Measurements from ENCODE around the gene LINC01488. TPM values are rescaled to one million over a fixed set of nuclear protein-coding genes. Genes with fewer than 3 reads are reported as not detected.

The LINC01488 gene
- polyA plus RNA-seq, 1 of the 3 experiments (the other 2 are of a cell fraction): not detected

DNA sequence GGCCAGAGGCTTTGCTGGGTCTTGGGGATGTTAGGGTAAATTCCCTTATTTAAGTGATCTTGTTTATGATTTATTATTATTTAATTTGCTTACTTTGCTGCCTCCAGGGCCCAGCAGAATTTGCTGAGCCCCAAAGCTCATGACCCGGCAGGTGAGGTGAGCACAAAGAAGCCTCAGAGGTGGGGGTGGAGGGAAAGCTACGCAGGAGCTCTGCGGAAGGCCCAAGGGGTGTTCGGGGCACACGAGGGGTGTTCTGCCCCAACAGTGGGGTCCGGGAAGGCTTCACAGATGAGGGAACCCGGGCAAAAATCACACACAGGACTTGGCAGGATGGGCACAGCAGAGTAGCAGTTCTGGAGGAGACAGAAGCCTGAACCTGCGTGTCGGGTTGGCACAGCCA lies 6.7 kb upstream of the LINC01488 start:
- no peak overlapping the region for H3K4me3 ChIP-seq (ENCODE audit: low read depth in 2 of 2, low read length in 1 of 2)
- H3K36me3 ChIP-seq (replicated peaks in 1 of 2; ENCODE audit: control insufficient read depth in 1 of 2, insufficient read depth in 2 of 2, low read length in 1 of 2): no peaks in the 10 kb centered on the region
- CTCF ChIA-PET: no interaction called here
- no peaks in the 10 kb centered on the region for H3K9me2 ChIP-seq
- no peaks in the 10 kb centered on the region for H3K9me3 ChIP-seq
- no peak for TF ChIP-seq EP300 (IDR thresholded peaks at IDR 0.05; ENCODE audit: borderline replicate concordance in 1 of 2, low read depth in 1 of 2, low read length in 1 of 2)
- TF ChIP-seq POLR2AphosphoS5 (IDR thresholded peaks at IDR 0.05; ENCODE audit: low read depth, low read length): no peak
- TF ChIP-seq, protein P1, sequence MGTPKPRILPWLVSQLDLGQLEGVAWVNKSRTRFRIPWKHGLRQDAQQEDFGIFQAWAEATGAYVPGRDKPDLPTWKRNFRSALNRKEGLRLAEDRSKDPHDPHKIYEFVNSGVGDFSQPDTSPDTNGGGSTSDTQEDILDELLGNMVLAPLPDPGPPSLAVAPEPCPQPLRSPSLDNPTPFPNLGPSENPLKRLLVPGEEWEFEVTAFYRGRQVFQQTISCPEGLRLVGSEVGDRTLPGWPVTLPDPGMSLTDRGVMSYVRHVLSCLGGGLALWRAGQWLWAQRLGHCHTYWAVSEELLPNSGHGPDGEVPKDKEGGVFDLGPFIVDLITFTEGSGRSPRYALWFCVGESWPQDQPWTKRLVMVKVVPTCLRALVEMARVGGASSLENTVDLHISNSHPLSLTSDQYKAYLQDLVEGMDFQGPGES (IDR thresholded peaks at IDR 0.05; ENCODE audit: low read depth, low read length): no peak
- no peak for TF ChIP-seq SIN3A (IDR thresholded peaks at IDR 0.05; ENCODE audit: borderline replicate concordance, low read depth, low read length)
- TF ChIP-seq, protein P2, sequence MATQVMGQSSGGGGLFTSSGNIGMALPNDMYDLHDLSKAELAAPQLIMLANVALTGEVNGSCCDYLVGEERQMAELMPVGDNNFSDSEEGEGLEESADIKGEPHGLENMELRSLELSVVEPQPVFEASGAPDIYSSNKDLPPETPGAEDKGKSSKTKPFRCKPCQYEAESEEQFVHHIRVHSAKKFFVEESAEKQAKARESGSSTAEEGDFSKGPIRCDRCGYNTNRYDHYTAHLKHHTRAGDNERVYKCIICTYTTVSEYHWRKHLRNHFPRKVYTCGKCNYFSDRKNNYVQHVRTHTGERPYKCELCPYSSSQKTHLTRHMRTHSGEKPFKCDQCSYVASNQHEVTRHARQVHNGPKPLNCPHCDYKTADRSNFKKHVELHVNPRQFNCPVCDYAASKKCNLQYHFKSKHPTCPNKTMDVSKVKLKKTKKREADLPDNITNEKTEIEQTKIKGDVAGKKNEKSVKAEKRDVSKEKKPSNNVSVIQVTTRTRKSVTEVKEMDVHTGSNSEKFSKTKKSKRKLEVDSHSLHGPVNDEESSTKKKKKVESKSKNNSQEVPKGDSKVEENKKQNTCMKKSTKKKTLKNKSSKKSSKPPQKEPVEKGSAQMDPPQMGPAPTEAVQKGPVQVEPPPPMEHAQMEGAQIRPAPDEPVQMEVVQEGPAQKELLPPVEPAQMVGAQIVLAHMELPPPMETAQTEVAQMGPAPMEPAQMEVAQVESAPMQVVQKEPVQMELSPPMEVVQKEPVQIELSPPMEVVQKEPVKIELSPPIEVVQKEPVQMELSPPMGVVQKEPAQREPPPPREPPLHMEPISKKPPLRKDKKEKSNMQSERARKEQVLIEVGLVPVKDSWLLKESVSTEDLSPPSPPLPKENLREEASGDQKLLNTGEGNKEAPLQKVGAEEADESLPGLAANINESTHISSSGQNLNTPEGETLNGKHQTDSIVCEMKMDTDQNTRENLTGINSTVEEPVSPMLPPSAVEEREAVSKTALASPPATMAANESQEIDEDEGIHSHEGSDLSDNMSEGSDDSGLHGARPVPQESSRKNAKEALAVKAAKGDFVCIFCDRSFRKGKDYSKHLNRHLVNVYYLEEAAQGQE (IDR thresholded peaks at IDR 0.05; ENCODE audit: low read depth, low read length): no peak
- TF ChIP-seq, protein P3, sequence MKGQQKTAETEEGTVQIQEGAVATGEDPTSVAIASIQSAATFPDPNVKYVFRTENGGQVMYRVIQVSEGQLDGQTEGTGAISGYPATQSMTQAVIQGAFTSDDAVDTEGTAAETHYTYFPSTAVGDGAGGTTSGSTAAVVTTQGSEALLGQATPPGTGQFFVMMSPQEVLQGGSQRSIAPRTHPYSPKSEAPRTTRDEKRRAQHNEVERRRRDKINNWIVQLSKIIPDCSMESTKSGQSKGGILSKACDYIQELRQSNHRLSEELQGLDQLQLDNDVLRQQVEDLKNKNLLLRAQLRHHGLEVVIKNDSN (IDR thresholded peaks at IDR 0.05; ENCODE audit: borderline replicate concordance, low read depth): no peak
- TF ChIP-seq TAF1 (IDR thresholded peaks at IDR 0.05; ENCODE audit: borderline replicate concordance, low read depth, low read length): no peak
- no peak for TF ChIP-seq TCF12 (IDR thresholded peaks at IDR 0.05)
- TF ChIP-seq, protein P4, sequence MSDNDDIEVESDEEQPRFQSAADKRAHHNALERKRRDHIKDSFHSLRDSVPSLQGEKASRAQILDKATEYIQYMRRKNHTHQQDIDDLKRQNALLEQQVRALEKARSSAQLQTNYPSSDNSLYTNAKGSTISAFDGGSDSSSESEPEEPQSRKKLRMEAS (IDR thresholded peaks at IDR 0.05; ENCODE audit: low read depth): no peak
- no peak for TF ChIP-seq FOSL2 (IDR thresholded peaks at IDR 0.05; ENCODE audit: borderline replicate concordance, low read depth)
- no peak for TF ChIP-seq ELF1 (IDR thresholded peaks at IDR 0.05)
- TF ChIP-seq TEAD4 (IDR thresholded peaks at IDR 0.05; ENCODE audit: borderline replicate concordance, insufficient read depth): no peak
- no peak for TF ChIP-seq NRF1 (IDR thresholded peaks at IDR 0.05; ENCODE audit: low read depth, low read length)
- no peak for TF ChIP-seq MEF2A (IDR thresholded peaks at IDR 0.05; ENCODE audit: borderline replicate concordance, low read depth)
- no peak for TF ChIP-seq EZH2phosphoT487 (IDR thresholded peaks at IDR 0.05; ENCODE audit: borderline replicate concordance, low read depth)
- H3K4me2 ChIP-seq: no peak overlapping the region
- no peaks in the 10 kb centered on the region for H3K27me3 ChIP-seq (ENCODE audit: insufficient read depth)
- DNase-seq: no peak
- H3F3A ChIP-seq (replicated peaks; ENCODE audit: insufficient read depth): no peaks in the 10 kb centered on the region
- POLR2A ChIA-PET: no interaction called here
- no peak overlapping the region for H3K27ac ChIP-seq (ENCODE audit: low read depth in 2 of 2, low read length in 1 of 2)
- no peaks in the 10 kb centered on the region for H3K79me2 ChIP-seq (ENCODE audit: insufficient read depth)
- WGBS (ENCODE audit: low lambda C conversion rate): 87% methylated on average over 9 of the region's 9 CpGs
- H3K4me1 ChIP-seq (ENCODE audit: control insufficient read depth in 1 of 2, insufficient read depth in 2 of 2, low read depth in 1 of 2, low read length in 1 of 2): peaks cover 0 to 11% of the 10 kb centered on the region in 2 experiments; a peak in 1 of 4 replicates
- H3K9ac ChIP-seq: no peak overlapping the region
- H2AFZ ChIP-seq (ENCODE audit: low read depth): no peak overlapping the region
- H4K20me1 ChIP-seq (ENCODE audit: insufficient read depth): no peaks in the 10 kb centered on the region
